ENCODE data around the gene SH3PXD2B.
"Not testable (repeated sequence)": the region's sequence is repeated elsewhere in the genome, so short reads cannot be mapped to it uniquely, and the experiment has no call there.

The SH3PXD2B gene

GRCh38 chr5:172417130-172417841 is 37.0 kb downstream of the SH3PXD2B start:
- DNase-seq = no peak

DNA sequence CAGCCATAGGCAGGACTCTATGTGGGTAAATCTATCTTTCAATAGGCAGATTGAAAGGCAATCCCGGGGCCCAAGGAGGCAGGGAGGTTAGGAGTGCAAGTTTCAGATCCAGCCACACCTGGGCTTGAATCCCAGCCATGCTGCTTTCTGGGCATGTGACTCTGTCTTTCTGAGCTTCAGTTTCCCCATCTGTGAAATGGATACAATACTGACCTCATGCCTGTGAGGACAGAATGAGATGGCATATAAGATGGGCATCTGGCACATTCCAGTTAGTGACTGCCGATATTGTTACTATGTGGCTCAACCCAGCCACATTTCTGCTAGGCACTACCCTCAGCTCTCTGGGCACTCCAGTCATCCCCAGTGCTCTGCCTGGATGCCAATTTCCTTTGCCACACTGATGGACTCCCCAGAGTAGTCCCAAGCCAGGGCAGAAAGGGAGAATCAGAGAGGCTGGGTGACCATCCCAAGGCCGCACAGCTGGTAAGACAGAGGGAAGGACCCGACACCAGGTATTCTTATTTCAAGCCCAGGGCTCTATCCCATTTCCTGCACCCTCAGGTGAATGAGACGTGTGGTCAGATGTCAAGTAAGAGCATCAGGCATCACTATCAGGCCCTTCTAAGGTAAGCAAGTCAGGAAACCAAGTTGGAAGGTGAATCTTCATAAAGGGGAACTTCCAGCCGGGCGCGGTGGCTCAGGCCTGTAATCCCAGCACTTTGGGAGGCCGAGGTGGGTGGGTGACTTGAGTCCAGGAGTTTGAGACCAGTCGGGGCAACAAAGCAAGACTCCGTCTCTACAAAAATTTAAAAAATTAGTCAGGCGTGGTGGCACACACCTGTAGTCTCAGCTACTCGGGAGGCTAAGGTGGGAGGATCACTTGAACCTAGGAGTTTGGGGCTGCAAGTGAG is 38.7 kb downstream of the SH3PXD2B start:
- DNase-seq = no peak

GRCh38 chr5:172414531-172415361 is 39.6 kb downstream of the SH3PXD2B start:
- DNase-seq = no peak

DNA sequence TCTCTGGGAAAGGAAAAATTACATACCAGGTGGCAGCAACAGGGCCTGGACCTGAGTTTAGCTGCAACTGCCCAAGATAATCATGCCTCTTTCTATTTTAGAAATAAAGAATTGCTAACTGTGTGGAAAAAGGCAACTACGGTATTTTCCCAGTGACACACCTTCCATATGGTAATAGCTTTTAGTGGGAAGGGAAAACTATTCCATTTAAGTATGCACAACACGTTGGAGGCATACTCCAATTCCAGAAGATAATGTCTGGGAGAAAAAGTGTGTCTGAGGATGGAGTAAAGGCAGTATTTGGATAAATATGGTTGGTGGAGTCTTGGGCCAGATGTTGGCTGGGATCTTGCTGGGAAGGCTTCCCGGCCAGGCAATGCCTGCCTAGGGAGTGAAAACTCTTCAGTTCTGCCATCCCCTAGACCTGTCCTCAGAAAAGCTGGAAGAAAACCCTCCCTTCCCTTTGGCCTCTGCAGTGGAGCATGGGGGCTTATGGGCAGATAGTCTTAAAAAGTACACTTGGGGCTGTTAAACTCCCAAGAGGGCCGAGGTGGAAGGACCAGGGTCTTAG is 40.6 kb downstream of the SH3PXD2B start:
- no peak for DNase-seq

- no peak for DNase-seq
Measured at GRCh38 chr5:172412724-172413286, 41.5 kb downstream of the SH3PXD2B start.

DNA sequence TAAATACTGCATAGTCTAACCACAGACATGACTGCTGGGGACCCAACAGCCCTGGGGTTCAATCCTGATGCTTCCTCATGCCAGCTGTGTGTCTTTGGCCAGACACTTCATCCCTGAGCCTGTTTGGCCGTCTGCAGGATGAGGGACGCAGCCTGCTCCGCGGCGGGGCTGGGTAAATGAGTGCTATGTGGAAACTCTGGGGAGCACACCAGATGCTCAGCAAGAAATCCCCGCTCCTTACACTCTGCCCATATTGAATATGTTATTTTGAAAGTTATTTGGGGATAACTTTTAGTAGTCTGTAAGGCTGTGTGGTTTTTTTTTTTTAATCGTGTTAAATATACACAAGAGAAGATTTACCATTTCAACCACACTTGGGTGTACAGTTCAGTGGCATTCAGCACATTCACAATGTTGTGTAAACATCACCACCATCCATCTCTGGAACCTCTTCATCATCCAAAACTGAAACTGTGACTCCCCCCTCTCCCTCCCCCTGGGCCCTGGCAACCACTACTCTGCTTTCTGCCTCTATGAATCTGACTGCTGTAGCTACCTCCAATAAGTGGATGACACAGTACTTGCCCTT is 42.7 kb downstream of the SH3PXD2B start:
- DNase-seq = no peak

DNA sequence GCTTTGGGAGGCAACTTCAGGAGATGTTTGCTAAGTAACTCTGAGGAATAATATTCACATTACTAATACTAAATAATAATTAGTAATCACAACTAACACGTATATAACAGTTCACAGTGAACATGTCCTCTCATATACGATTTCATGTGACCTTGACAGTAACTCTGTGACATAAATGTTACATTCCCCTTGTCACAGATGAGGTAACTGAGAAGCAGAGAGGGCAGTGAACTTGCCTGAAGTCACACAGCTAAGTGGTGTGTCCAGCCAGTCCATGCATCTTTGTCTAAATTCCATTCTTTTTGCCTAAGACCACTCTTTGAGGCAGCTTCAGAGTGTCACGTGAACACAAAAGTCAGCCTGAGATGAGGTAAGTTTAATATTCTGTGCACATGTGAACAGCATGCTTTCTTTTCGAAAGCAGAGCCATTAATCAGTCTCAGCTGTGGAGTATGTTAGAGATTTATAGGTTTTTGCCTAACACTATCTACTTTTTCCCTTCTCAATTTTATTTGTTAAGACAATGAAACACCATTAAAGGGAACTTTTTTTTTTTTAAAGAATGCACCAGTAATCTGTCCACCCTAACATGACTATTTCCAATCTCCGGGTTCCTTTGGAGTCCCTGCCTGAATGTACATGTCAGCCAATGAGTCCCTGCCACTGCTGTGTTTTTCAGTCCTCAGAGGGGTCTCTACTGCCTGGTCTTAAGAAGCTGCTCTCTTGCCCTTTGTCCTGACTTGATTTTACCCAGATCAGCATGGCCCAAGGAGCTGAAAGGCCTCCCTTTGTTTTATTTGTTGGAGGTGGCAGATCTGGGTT is 43.5 kb downstream of the SH3PXD2B start:
- no peak for DNase-seq

DNA sequence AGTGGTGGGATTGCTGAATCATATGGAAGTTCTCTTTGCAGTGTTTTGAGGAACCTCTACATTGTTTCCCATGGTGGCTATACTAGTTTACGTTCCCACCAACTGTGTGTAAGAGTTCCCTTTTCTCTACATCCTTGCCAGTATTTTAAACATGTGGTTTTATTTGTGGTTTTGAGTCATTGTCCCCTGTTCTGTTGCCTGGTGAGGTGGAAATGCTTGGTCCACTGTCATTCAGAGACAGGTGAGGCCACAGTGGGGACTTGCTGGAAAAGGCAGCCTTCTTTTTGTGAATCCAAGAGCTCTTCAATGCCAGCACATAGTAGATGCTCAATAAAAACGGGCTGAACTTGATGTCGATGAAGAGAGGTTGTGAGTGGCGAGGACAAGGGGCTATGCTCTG is 44.2 kb downstream of the SH3PXD2B start:
- no peak for DNase-seq

DNA sequence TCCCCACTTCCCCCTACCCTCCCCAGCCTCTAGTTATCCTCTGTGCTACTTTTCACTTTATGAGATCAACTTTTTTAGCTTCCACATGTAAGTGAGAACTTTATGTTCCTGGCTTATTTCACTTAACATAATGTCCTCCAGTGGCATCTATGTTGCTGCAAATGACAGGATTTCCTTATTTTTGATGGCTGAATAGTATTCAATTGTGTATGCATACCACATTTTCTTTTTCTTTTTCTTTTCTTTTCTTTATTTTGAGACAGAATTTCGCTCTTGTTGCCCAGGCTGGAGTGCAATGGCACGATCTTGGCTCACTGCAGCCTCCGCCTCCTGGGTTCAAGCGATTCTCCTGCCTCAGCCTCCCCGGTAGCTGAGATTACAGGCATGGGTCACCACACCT is 44.8 kb downstream of the SH3PXD2B start:
- DNase-seq = not testable (repeated sequence)

- no peak for DNase-seq
Measured at GRCh38 chr5:172407822-172408221, 46.5 kb downstream of the SH3PXD2B start.

DNA sequence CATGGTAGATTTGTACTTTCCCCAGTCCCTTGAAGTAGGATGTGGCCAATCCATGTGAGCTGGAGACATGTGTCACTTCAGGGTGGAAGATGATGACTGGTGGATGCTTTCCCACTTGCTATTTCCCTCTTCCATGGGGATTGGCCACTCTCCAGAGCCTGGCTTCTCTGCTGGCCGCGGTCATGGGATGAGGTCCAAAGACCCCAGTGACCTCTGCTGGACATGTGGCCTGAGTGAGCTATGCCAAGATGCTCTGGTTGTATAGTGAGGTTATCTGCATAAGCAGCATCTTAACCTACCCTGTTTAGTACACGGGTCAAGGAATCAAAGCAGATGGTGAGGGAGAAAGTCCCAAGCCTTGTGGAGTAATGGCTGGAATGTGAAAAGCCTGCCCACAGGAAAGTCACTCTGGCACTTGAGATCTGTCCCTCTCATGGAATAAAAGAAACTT is 47.1 kb downstream of the SH3PXD2B start:
- no peak for DNase-seq

DNA sequence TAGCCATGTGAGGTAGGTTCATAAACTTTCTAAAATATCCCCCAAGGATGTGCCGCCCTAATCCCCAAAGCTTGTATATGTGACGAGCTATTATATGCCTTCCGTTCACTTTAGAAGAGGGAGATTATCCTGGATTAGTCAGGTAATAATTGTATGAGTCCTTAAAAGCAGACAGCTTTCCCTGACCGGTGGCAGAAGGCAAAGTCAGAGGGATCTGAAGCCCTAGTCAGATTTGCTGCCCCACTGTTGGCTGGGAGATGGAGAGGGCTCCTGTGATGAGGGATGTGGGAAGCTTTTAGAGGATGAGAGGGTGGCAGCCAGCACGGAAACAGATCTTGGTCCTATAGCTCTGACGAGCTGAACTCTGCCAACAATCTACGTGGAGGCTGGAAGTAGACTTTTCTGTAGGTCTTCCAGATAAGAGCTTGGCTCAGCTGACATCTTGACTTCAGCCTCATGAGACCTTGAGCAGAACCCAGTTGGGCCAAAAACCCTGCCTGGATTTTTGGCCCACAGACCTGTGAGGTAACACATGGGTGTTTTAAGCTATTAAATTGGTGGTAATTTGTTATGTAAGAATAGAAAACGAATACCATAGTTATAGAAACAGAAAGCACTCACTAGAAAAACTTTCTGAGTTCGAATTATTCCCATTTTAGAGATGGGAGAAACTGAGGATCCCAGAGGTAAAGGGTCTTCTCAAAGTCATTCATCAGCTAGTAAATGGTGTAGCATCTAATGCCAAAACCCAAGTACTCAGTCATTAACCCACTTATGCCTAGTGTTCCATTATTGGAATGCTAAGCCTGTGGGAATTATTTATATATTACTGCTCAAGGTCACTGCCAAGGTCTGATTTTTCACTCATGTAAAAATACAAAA is 48.9 kb downstream of the SH3PXD2B start:
- no peak for DNase-seq

- no peak for DNase-seq
Measured at GRCh38 chr5:172404746-172405145, 49.6 kb downstream of the SH3PXD2B start.

DNA sequence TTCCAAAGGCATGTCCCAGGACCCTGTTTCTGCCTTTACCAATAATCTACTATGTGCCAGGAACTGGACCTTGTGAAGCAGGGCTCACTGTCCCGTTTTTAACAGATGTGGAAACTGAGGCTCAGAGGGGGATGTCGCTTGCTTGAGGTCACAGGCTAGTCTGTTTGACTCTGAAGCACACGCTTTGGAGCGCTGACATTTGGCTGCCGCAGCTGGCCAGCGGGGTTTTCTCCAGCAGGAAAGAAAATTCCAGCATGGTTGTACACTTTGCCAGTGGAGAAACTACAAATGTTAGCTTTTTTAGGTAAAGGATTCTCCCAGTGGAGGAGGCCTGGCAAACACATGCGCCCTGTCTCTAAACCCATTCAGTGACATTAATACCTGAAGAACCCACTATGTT is 50.5 kb downstream of the SH3PXD2B start:
- DNase-seq = no peak

GRCh38 chr5:172403189-172403796 is 51.0 kb downstream of the SH3PXD2B start:
- no peak for DNase-seq

- no peak for DNase-seq
Measured at GRCh38 chr5:172402531-172403188, 51.7 kb downstream of the SH3PXD2B start.

GRCh38 chr5:172402031-172402430 is 52.3 kb downstream of the SH3PXD2B start:
- not testable (repeated sequence) for DNase-seq

- no peak for DNase-seq
Measured at GRCh38 chr5:172399826-172400225, 54.5 kb downstream of the SH3PXD2B start.

DNA sequence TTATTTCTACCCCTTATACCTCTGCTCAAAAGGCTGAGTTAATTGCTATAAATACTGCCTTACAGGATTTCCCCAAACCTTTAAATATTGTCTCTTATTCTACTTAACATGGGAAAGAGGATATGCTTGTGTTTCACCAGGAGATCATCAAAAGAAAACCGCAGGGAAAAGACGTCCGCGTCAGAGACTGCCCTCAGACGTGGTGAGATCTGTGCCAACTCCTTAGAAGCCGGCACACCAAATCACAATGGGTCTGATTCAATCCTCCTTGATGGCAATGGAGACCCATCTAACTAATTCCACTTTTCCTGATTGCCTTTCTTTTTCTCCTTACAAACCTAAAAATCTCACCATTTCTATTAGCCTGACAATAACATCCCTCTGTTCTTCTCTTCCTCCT is 55.0 kb downstream of the SH3PXD2B start:
- DNase-seq = no peak

All from activated naive CD4-positive, alpha-beta T cell (primary cell).